ENCODE results near the gene CD9. TPM values are rescaled to one million over a fixed set of nuclear protein-coding genes. Genes with fewer than 3 reads are reported as not detected.

CD9 gene
- total RNA-seq, 1 donor from 2014 or later = 55.5 TPM

DNA sequence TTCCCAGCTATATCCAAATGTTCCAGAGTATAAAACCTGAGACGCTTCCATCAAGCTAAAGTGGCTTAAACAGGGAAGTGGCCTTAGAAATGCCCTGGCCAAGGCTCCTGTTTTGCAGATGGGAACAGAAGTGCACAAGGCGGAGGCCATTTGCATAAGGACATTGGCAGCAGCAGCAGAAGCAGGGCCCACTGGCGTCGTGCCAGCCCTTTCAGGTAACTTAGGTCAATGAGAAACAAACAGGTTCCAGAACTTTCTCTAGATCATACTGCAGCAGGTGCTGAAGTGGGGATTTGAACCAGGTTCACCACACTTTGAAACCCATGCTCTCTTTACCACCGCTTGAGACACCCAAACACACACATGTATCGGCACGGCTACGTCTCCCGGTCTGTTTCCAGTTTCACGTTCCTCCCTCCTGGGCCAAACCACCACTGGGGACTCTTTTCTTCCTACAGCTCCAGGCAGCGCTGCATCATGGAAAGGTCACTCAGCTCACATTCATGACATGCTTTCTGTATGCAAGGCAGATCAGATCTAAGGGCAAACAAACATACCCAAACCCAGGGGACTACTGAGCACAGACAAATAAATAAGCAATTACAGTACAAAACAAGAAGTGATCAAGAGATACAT is 64.3 kb downstream of the CD9 start:
- Histone ChIP-seq H3K36me3 (no peaks in the 10 kb centered on the region), H3K27ac (replicated peaks) (no peak overlapping the region), H3K27me3 (ENCODE audit: low read depth) (no peaks in the 10 kb centered on the region), H3K9me3 (replicated peaks) (no peaks in the 10 kb centered on the region), H3K4me3 (no peak overlapping the region), H3K4me1 (no peaks in the 10 kb centered on the region)
- intact Hi-C loops (cut with micrococcal nuclease) = no loop called here
- no peak for DNase-seq
- TF ChIP-seq, protein P1, sequence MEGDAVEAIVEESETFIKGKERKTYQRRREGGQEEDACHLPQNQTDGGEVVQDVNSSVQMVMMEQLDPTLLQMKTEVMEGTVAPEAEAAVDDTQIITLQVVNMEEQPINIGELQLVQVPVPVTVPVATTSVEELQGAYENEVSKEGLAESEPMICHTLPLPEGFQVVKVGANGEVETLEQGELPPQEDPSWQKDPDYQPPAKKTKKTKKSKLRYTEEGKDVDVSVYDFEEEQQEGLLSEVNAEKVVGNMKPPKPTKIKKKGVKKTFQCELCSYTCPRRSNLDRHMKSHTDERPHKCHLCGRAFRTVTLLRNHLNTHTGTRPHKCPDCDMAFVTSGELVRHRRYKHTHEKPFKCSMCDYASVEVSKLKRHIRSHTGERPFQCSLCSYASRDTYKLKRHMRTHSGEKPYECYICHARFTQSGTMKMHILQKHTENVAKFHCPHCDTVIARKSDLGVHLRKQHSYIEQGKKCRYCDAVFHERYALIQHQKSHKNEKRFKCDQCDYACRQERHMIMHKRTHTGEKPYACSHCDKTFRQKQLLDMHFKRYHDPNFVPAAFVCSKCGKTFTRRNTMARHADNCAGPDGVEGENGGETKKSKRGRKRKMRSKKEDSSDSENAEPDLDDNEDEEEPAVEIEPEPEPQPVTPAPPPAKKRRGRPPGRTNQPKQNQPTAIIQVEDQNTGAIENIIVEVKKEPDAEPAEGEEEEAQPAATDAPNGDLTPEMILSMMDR (IDR thresholded peaks at IDR 0.05; ENCODE audit: borderline replicate concordance) = no peak

DNA sequence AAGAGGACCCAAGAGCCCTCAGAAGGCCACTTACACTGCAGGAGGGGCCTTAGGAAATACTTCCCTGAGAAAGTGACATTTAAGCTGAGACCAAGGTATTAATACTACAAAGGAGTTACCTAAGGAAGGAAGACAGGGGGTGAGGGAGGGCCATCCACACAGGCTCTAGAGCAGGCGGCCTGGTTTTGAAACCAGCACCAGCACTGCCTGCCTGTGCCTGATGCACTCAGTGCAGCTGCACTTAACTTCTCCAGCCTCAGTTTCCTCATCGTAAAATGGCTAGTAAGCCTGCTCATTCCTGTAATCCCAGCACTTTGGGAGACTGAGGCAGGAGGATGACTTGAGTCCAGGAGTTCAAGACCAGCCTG is 64.8 kb downstream of the CD9 start:
- H3K4me1 ChIP-seq = no peaks in the 10 kb centered on the region
- no peaks in the 10 kb centered on the region for H3K27me3 ChIP-seq (ENCODE audit: low read depth)
- intact Hi-C loops (cut with micrococcal nuclease) = no loop called here
- no peak overlapping the region for H3K27ac ChIP-seq (replicated peaks)
- no peak for DNase-seq
- no peaks in the 10 kb centered on the region for H3K36me3 ChIP-seq
- TF ChIP-seq, protein P1 (IDR thresholded peaks at IDR 0.05; ENCODE audit: borderline replicate concordance) = no peak
- H3K4me3 ChIP-seq = no peak overlapping the region
- no peaks in the 10 kb centered on the region for H3K9me3 ChIP-seq (replicated peaks)

DNA sequence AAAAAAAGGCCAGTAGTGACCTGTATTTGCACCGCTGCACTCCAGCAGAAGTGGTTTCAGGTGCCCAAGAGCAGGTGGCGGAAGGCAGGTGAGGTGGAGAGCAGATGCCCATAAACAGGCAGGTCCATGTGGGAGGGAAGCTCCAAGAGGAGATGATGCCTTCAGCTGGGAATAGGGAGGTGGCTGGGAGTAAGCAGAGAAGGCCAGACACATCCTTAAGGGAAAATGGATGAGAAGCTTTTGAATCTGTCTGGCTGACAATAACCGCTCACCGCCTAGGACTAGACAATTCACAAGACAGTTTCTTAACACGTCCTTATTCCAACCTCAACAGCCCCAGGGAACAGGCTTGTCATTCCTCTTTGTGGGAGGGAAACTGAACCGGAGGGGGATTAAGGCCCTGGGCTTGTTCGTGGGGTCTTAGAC is 66.4 kb downstream of the CD9 start:
- H3K27ac ChIP-seq (replicated peaks) = no peak overlapping the region
- no peaks in the 10 kb centered on the region for H3K27me3 ChIP-seq (ENCODE audit: low read depth)
- TF ChIP-seq, protein P1 (IDR thresholded peaks at IDR 0.05; ENCODE audit: borderline replicate concordance) = no peak
- no peaks in the 10 kb centered on the region for H3K4me1 ChIP-seq
- intact Hi-C loops (cut with micrococcal nuclease) = no loop called here
- no peak overlapping the region for H3K4me3 ChIP-seq
- no peaks in the 10 kb centered on the region for H3K36me3 ChIP-seq
- no peaks in the 10 kb centered on the region for H3K9me3 ChIP-seq (replicated peaks)
- no peak for DNase-seq

DNA sequence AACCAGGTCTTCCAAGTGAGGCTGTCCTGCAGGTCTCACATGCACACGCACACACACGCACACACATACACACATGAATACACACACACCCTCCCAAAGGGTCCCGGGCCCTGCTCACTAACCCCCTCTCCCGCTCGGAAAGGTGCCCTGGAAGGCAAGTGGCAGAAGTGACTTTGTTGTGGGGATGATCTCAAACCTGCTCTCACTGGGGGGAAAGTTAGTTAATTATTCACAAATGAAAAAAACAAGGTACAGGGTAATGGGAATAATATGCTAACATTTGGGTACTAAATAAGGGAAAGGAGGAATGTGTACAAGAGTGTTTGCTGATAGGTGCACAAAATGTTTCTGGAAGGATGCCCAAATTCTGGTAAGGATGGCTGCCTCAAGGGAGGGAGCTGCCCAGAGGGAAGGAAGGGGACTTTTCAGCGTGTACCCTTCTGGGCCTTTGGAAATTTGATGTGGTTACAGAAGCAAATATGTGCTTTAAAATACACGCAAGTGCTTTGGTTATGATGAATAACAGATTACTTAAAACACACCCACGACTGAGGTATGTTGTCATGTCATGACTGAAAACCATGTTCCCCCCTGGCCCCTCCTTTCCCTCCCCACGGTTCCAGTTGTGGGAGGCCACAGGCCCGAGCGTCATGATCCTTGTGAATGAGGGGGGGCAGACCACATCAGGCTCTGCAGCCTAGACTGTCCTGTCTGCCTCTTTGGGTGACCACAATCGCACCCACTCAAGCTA is 66.9 kb downstream of the CD9 start:
- TF ChIP-seq, protein P1 (IDR thresholded peaks at IDR 0.05; ENCODE audit: borderline replicate concordance) = no peak
- no peak for DNase-seq
- Histone ChIP-seq H3K4me3 (no peak overlapping the region), H3K27ac (replicated peaks) (no peak overlapping the region), H3K36me3 (no peaks in the 10 kb centered on the region), H3K4me1 (no peaks in the 10 kb centered on the region), H3K27me3 (ENCODE audit: low read depth) (no peaks in the 10 kb centered on the region), H3K9me3 (replicated peaks) (no peaks in the 10 kb centered on the region)
- intact Hi-C loops (cut with micrococcal nuclease) = no loop called here

DNA sequence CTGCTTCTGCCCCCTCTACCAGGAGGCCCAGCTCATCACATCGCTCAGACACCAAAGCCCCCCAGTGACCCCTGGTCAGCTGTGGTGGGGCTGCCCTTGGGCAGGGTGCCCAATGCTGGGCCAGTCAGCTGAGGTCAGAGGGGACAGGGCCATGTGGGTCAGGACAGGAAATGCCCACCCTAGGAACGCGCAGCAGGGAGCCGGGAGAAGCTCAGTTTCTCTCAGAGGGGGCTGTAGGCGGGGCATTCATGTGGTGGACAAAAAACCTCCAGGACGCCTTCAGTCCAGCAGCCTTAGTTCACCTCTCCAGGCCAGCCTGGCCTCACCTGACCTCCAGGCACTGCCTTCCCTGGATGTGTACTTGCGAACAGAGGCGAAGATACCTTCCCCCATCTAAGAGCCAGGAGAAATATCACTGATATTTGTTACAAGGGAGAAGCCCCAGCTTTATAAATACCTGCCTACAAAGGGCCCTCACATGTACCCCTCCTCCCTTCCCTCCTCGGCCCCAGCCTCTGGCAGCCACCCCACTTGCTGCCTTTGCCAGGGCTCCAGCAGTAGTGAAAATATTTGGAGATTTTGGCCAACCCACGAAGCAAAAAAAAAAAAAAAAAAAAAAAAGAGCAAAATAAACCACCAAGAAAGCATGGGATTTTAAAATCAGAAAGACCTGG is 68.4 kb downstream of the CD9 start:
- TF ChIP-seq, protein P1 (IDR thresholded peaks at IDR 0.05; ENCODE audit: borderline replicate concordance) = no peak
- intact Hi-C loops (cut with micrococcal nuclease) = no loop called here
- no peak for DNase-seq
- no peaks in the 10 kb centered on the region for H3K9me3 ChIP-seq (replicated peaks)
- peaks cover 4% of the 10 kb centered on the region for H3K4me1 ChIP-seq
- H3K36me3 ChIP-seq = no peaks in the 10 kb centered on the region
- no peak overlapping the region for H3K4me3 ChIP-seq
- H3K27me3 ChIP-seq (ENCODE audit: low read depth) = no peaks in the 10 kb centered on the region
- H3K27ac ChIP-seq (replicated peaks) = no peak overlapping the region

Measured in left ventricle myocardium inferior (tissue), 1 donor.